GM03348 (cell line): Measurements from ENCODE around the gene IL1RAPL1.

Experiments
- DNase-seq: peaks from one replicate; pipeline ENCODE4 v3.0.0; 2012; ENCODE audit warnings: low spot score

Gene IL1RAPL1

DNA sequence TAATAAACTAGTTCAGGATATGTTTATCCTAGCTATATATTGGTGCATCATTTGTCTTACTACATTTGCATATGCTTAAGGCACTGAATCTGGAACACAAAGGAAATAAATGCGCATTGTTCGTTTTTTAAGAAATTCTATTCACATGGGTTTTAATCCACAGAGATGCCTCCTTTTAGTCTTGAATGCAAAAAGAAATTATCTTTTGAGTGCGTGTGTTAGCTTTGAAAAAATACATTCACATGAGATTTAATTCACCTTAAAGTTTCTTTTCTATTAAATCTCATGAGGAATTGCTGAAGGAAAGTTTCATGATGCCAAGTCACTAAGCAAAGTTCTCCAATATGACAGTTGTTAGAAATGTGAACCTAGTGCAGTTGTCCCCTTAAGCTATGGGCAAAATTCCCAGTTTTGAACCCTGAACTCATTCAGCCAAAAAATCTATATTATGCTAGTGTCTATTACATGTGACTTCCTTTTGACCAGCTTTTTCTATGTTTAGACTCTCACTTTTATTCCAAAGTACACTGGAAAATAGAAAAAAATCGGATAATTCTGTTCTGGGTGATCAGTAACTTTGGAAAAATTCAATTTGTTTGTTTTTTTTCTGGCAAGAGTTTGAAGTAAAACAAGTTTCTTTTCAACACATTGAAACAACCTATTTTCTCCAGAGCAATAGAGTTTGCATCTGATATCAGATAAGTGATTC lies 1201.9 kb downstream of the IL1RAPL1 start:
- DNase-seq: no peak

DNA sequence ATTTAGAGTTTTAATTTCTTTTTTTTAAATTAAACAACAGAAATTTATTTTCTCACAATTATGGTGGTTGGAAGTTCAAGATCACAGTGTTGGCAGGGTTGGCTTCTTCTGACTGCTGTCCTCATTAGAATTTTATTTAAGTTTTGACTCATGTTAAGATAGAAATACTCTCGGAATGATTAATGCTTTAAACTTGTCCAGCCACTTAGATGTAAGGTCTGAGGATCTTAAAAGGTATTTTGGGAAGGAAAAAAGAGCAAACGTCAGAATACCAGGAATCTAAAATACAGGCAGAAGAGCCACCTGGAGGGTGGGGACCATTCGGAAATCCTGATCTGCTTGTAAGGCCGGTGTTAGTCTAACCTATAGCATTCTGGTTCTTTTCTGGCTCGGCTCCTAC lies 1205.1 kb downstream of the IL1RAPL1 start:
- DNase-seq: no peak

DNA sequence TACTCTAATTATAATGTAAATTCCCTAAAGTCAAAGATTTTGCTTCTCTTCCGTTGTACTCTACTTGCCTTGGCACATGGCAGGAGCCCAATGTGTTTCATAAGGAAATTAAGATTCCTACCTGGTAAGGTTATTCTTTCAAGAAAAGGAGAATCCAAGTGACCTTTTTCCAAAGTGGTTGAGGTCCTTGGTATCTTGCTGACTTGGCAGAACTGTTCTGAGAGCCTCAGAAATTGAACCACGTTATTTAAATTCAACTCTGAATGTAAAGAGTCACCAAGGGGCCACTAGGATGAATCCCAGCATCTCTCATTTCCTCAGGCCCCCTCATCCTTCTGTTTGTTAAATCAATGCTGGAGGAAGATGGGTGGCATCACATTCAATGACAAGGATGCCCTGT lies 1209.9 kb downstream of the IL1RAPL1 start:
- no peak for DNase-seq

DNA sequence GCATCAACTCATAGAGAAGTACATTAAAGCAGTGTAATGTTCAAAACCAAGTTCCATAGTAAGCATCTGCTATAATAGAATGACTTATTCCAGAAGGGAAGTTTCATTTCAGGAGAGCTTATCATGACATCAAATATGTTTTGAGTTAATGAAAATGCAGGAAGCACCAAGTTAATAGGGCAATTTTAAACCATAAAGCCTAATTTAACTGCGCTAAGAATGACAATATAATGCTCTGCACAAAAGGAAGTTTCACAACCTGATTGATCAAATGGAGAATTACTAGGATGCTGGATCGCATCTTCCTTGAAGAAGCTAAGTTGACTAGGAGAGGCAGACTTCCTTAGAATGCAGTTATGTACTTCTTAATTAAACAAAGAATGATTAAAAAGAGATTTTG lies 1211.2 kb downstream of the IL1RAPL1 start:
- DNase-seq: no peak

DNA sequence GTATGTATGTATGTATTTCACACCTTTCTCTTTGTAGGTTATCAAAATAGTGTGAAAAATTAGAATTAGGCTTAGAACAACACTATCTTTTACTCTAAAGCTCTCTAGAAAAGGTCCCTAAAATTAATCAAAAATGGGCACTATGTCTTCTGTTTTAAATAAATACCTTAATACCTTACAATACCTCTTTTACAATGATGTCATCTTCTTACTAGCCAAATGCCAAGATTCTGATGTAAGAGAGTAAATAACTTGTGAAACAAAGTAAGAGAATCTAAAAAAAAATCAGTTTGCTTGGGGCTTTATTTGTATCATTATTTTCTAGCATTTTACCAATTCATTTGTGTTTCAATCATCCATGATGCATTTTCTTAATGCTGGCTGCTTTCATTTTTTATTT lies 1225.9 kb downstream of the IL1RAPL1 start:
- DNase-seq: no peak

DNA sequence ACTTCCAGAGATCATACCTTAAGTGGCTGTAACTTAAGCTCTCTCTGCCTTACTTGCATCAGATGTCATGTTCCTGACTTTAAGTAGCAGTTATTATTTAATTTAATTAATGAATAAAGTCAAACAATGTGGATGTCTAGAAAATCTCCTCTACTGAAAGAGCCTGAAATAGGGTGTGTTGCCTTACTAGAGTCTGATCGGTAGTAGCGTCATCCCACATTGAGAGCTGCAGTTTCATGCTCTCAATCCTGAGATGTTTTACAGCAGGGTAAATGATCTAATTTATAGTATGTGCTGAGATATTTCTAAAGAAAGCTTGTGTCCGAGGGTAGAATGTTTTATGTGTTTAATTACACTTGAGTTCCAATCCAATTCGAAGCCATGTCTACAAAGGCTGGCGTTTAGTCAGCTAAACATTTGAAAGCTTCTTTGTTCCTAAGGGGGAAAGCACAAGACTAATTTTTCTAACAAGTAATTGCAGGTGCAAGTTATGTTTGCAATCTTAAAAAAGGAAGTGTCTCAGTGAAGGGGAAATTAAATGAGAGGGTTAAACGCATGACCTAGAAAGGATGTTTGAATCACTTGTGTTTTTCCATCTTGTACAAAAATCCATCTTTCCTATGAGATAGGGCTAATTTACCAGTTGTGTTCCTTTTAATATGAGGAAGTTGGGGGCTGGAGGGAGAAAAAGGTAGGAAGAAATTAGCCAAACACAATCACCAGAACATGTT lies 1237.1 kb downstream of the IL1RAPL1 start:
- no peak for DNase-seq

DNA sequence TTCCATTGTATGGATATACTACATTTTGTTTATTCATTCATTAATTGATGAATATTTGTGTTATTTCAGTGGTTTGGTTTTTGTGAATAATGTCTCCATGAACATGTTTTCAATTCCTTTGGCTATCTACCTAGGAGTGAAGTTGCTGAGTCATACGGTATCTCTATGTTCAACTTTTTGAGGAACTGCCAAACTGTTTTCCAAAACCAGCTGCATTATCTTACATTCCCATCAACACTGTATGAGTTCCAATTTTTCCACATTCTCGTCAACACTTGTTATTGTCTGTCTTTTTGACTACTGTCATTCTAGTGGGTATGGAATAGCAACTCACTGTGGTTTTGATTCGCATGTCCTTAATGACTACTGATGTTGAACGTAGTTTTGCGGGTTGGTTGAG lies 1239.5 kb downstream of the IL1RAPL1 start:
- DNase-seq: no peak

DNA sequence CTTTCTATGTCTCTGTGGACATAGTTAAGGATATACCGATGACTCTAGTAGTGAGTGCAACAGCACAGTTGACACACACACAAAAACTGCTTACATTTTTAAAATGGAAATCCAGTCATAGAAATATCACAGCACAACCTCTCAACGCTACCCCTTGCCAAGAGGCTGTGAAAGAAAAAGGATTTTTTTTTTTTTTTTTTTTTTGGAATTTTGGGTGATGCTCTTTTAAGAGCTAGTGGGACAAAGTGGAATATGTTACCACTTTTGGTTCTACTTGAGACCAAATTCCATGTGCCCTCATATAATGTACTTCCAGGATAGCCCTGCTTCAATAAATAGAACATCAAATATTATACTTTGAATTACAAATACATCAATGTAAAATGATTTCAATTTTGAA lies 1247.1 kb downstream of the IL1RAPL1 start:
- no peak for DNase-seq

DNA sequence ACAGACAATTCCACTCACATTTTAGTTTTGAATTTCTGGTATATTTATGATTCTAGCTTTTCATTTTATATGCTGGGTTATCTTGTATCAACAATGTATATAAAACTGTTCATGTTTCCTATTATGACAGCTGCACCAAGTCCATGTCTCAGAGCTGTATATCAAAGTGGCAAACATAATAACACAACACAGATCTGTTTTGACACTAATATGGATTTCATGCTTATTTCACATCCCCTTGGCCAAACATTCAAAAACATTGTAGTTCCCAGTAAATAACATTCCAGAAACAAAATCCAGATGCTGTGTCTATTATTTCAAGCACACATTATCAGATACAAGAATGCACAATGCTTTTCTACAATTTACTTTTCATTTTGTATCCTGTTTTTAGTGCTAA lies 1247.5 kb downstream of the IL1RAPL1 start:
- DNase-seq: no peak

DNA sequence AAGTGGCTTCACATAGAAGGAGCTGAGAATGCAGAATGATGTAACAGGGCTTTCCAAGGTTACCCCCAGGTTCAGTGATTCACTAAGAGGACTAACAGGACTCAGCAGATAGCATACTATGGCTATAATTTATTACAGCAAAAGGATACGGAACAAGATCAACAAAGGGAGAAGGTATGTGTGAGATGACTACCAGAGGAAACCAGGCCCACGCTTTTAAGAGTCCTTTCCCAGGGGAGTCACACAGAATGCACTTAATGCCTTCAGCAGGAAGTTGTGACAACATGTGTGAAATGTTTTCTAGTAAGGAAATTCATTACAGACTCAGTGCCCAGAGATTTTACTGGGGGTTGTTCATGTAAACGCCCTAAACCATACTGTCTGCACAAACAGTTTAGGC lies 1254.5 kb downstream of the IL1RAPL1 start:
- DNase-seq: no peak

DNA sequence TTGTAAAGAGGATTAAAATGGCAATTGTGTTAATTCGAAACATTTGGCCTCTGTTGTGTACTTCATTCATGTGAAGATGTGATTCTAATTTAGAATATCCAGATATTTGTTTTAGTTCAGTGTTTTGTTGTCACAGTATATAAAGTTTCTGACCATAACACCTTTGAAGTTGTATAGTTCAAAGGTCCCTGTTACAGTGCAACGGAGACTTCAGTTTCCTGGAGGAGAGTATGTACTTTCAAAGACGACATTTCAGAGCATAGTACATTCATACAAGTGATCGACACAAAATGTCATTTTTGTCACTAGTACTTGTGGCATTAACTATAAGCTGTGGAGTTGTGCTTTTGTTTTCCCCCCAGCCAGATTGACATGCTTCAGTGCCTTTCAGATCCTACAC lies 1255.3 kb downstream of the IL1RAPL1 start:
- no peak for DNase-seq

DNA sequence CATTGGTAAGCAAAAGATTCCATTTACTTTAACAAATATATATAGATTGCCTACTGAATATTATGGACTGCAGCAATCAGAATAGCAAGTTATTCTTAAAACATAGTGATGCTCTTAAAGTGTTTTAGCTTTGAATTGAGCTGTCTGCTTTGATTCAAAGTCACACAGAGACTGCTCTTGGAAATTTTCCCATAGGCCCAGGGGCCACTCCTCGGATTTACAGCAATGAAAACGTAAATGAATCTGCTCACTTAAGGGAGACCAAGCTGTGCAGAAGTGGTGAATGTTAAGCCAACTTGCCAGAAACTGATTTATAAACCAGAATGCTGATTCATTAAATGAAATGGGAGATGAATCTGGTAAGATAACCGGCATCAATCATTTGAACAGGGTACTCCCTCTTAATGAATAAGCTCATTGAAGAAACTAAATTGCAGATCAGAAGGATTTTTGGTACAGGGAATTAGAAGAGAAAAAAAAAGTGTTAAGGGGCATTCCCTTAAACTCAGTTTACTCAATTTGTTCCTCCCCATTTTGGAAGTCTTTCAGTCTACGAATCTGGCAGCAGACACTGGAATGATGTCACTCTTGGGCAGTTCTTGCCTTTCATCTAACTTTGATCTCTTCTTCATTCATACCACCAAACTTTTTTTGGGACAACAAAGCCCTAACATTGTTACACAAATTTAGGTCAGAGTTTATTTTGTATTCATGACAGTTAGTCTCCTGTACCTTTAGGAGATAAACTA lies 1264.8 kb downstream of the IL1RAPL1 start:
- DNase-seq: no peak

DNA sequence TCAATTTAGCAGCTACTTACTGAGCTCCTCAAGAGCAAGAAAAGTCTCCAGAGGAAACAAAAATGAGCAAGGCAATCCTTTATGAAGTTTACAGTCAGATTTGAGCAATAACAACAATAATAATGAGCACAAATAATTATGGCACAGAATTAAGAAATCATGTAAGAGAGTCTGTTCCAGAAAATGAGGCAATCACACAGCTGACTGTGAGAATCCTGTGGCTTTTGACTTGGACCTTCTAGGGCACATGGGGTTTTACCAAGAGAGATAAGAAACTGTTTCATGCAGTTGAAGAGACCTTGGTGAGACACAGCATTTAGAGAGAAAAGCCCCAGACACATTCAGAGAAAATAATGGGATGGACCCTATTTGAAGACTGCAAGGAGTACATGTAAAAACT lies 1265.5 kb downstream of the IL1RAPL1 start:
- peak; percentile 1 for DNase-seq

DNA sequence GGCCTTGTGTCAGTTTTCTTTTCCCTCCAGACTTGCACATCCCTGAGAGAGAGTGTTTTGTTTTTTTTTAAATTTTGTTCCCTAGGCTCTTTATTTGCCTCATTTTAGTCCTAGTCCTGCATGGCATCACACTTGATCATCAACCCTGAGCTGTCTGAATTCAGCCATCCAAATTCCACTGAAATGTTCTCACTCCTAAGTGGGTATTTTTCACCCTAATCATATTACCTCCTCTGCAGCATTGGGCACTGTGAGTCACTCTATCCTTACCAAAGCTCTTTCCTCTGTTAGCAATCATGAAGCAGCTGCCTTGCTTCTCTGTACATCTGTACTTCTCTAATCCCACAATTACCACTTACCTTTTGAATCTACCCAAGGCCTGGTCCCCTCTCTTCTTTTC lies 1271.5 kb downstream of the IL1RAPL1 start:
- peak; percentile 14 for DNase-seq

DNA sequence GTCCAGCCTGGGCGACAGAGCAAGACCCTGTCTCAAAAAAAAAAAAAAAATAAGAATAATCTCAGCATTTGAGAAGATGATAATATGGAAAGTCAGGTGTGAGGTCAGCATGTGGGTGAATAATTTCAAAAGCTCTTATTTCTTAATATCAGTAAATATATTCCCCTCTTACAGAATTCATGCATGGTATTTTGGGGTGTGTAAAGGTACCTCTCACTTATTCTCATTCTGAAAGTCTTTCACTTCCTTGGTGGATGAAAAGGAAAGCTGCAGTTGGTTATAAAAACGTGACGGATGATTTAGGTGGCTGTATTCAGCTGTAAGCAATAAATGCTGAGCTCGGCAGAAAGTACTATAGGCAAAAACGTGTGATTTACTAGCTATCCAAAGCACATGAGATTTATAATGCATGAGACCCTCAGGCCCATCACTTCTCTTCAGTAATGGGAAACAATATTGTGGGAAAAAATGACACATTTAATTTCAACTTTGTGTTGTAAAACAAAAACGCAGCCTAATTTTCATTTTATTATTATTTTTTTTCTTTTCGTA lies 1275.0 kb downstream of the IL1RAPL1 start:
- no peak for DNase-seq

DNA sequence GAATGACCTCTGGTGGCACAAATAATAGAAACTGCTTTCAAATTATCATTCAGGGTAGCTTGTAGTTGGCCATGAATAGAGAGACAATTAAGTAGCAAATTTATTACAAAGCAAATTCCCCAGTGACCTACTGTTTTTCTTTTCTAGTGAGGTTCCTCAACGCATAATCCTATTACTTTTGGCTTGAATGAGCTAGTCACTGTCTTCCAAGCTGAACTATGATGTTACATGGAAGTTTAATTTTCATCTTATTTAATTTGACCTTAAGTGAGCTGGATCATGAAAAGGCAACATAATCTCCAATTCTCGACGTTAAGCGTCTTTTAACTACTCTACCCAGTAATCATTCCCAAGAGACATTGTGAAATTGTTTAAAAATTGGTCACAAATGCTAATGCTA lies 1280.7 kb downstream of the IL1RAPL1 start:
- DNase-seq: no peak

DNA sequence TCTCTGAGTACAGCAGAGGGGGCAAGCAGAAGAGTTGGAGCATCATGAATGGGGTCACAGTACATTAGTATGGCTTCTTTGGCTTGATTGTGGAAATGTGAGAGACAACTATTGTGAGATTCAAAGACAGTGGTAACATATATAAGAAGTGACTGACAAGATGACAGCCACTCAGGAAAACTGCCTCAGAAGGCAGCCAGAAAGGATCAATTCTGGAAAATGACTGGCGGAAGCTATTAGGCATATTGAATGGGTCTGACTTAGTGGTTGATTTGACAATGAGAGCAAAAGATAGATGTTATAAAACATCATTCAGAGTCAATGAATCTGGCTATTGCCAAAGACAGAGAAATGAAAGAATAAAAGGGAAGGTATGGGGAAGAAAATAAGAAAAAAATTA lies 1282.6 kb downstream of the IL1RAPL1 start:
- DNase-seq: no peak

DNA sequence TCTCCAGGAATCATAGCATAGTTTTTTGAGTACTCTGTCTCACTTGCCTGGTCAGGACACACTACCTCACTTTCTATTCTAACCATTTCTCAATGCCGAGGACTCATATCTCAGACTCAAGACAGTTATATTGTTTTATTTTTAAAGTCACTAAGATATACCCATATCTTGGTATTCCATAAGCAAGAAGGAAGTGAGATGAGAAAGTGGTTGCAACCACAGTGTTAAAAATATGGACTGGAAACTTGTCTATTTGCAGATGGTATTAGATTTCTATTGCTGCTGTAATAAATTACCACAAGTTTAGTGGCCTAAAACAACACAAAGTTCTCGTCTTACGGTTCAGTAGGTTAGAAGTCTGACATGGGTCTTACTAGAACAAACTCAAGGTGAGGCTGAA lies 1283.4 kb downstream of the IL1RAPL1 start:
- DNase-seq: no peak

DNA sequence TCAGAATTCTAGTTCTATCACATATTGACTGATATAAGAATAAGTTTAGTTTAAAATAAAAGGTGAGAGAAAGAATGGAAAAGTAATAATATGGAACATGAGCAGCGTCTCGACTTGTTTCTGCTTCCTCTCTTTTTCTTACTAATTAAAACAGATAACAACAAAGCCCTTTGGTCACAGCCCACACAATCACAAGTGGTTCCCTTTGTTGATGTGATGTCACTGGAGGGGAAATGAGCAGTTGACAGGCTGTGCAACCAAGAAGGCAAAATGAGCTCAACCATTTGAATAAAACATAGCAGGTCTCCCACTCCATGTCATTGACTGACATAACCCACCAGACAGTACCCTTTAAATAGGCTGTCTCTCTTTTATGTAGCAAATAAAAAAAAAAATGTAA lies 1285.6 kb downstream of the IL1RAPL1 start:
- no peak for DNase-seq

DNA sequence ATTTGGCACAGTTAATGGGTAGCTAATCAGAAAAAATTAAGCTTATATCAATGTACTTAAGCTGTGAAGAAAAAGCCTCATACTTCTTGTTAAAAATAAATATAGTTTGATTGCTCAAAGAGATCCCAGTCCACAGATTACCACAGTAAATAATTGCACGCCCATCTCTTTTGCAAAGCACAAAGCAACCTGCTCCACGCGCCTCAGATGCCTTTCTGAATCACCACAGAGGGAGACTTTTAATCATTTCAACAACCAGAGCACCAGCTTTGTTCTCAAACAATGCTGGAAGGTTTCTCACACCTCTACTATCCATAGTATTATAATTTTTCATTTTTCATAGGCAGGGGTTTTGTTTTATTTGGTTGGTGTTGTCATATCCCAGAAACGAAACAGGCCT lies 1289.5 kb downstream of the IL1RAPL1 start:
- no peak for DNase-seq

DNA sequence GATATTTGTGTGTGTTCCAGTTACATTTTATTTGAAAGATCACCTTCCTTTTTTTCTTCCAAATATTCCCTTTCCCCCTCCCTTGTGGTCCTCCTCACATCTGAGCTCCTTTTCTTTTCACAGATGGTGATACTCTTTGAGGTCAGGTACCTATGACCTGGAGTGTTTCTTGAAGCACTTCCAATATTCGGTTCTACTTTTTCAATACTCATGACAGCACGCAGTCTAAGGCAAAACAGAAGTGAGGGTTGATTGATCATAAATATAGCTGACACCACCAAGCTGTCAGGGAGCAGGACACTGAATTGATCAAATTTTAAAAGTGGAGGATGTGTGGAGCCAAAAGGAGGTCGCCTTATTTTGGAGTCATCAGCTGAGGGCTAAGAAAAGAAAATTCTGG lies 1293.7 kb downstream of the IL1RAPL1 start:
- DNase-seq: no peak

DNA sequence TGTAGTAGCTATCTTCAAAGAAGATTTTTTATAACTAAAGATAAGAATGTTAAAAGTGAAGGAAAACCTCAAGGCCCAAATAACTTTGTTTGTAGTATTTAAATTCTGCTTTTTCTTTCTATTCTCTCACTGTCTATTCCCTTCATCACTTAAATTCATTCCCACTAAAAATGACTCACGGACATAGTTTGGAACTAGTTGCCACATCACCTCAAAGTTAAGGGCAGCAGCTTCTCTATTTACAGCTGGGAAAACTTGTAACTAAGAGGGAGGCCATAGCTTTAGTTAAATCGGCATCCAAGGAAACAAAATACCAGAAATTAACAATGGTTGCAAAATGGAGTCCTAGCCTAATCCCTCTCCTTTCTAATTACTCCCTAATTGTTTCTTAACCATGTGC lies 1302.8 kb downstream of the IL1RAPL1 start:
- DNase-seq: no peak

DNA sequence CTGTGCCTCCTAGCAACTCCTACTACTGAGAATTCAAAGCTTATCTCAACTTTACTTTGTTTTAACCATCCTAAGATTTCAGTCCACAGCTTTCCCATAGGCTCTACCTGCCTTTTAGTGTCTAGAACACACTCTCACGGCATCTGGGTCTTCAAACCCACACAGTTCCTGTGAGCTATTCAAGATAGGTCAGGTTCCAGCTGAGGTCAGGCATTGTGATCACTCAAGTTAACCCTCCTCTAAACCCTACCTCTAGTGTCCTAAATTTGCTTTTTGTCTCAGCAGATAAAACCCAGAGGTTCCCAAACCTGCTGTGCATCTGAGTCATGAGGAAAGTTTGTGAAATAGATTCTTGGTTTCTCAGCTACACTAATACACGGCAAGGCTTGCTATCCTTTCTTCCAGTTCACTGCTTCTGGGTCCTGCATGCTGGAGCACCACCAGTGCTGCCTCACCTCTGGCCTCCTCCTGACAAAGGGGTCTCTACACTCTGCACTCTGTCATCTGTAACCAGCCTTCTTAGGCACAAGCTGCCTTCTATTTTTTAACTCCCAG lies 1303.5 kb downstream of the IL1RAPL1 start:
- DNase-seq: no peak
